GM13977 (cell line): ENCODE data around the gene ADGB.

ENCODE experiments used
- DNase-seq: peaks from one replicate; pipeline ENCODE4 v3.0.0; 2012; ENCODE audit warnings: low spot score
- in situ Hi-C: fragments of 300-500 bp; cut with MboI; formaldehyde crosslinking; loops from one replicate; pipeline ENCODE4 v1.12.0; 2022; ENCODE audit warnings: low sequenced_read_pairs, low pct_unique_long_range_greater_than_20kb, mixed read lengths, inconsistent platforms; ENCODE audit not compliant: unreplicated experiment
- TF ChIP-seq, protein P1 (sequence below): IDR thresholded peaks from 2 replicates; pipeline ENCODE4 v1.5.1; 2012; ENCODE audit warnings: mild to moderate bottlenecking, control low read depth; ENCODE audit not compliant: insufficient read depth; ENCODE audit errors: extremely low read depth, missing control alignments

Gene ADGB

GRCh38 chr6:146574211-146574610 lies 24.6 kb upstream of the ADGB start:
- DNase-seq, result no peak
- TF ChIP-seq, protein P1, sequence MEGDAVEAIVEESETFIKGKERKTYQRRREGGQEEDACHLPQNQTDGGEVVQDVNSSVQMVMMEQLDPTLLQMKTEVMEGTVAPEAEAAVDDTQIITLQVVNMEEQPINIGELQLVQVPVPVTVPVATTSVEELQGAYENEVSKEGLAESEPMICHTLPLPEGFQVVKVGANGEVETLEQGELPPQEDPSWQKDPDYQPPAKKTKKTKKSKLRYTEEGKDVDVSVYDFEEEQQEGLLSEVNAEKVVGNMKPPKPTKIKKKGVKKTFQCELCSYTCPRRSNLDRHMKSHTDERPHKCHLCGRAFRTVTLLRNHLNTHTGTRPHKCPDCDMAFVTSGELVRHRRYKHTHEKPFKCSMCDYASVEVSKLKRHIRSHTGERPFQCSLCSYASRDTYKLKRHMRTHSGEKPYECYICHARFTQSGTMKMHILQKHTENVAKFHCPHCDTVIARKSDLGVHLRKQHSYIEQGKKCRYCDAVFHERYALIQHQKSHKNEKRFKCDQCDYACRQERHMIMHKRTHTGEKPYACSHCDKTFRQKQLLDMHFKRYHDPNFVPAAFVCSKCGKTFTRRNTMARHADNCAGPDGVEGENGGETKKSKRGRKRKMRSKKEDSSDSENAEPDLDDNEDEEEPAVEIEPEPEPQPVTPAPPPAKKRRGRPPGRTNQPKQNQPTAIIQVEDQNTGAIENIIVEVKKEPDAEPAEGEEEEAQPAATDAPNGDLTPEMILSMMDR, result no peak
- in situ Hi-C loops, result no loop called here

- TF ChIP-seq, protein P1, result no peak
Measured at GRCh38 chr6:146578054-146578453, 20.7 kb upstream of the ADGB start.

GRCh38 chr6:146581968-146582367 lies 16.8 kb upstream of the ADGB start:
- DNase-seq, result no peak
- TF ChIP-seq, protein P1, result no peak
- in situ Hi-C loops, result no loop called here

More at GRCh38 chr6:146578054-146578453, 20.7 kb upstream of the ADGB start:
- in situ Hi-C loops, result no loop called here
- no peak for DNase-seq

DNA sequence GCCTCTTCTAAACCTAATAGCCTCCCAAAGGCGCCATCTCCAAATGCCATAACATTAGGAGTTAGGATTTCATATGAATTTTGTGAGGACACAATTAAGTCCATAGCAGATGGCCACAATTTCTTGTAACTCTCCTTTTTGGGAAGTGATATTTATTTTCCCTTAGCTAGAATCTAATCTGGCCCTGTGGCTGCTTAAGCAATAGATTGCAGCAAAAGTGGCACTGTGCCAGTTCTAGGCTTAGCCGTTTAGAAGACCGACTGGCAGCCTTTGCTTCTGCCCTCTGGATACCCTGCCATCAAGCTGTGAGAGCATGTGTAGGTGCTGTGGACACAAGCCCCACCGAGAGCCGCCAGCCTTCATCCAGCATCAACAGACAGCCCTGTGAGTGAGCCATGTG lies 15.9 kb upstream of the ADGB start:
- in situ Hi-C loops, result no loop called here
- no peak for DNase-seq
- TF ChIP-seq, protein P1, result no peak

GRCh38 chr6:146583966-146584365 lies 14.8 kb upstream of the ADGB start:
- in situ Hi-C loops, result no loop called here
- TF ChIP-seq, protein P1, result no peak
- DNase-seq, result no peak

- no peak for DNase-seq
- in situ Hi-C loops, result no loop called here
- TF ChIP-seq, protein P1, result no peak
Measured at GRCh38 chr6:146587459-146587858, 11.3 kb upstream of the ADGB start.

DNA sequence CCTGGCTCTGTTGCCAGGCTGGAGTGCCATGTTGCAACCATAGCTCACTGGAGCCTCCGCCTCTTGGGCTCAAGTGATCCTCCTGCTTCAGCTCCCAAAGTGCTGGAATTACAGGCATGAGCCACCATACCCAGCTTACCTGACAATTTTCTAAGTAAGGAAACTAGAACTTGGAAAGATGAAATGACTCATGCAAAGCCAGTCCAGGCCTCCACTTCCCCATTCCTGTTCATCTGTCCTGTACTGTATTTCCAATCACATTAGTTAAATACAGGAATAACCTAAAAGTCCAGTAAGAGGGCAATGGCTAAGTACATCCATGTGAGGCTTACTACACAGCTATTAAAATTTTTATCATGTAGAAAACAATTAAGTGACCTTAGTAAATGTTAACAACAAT lies 8.3 kb upstream of the ADGB start:
- in situ Hi-C loops, result no loop called here
- TF ChIP-seq, protein P1, result no peak
- no peak for DNase-seq
